ENCODE results near the gene ZIC3. TPM values are rescaled to one million over a fixed set of nuclear protein-coding genes. Genes with fewer than 3 reads are reported as not detected.

Gene ZIC3
- total RNA-seq, 1 experiment from 2014 or later, result not detected

DNA sequence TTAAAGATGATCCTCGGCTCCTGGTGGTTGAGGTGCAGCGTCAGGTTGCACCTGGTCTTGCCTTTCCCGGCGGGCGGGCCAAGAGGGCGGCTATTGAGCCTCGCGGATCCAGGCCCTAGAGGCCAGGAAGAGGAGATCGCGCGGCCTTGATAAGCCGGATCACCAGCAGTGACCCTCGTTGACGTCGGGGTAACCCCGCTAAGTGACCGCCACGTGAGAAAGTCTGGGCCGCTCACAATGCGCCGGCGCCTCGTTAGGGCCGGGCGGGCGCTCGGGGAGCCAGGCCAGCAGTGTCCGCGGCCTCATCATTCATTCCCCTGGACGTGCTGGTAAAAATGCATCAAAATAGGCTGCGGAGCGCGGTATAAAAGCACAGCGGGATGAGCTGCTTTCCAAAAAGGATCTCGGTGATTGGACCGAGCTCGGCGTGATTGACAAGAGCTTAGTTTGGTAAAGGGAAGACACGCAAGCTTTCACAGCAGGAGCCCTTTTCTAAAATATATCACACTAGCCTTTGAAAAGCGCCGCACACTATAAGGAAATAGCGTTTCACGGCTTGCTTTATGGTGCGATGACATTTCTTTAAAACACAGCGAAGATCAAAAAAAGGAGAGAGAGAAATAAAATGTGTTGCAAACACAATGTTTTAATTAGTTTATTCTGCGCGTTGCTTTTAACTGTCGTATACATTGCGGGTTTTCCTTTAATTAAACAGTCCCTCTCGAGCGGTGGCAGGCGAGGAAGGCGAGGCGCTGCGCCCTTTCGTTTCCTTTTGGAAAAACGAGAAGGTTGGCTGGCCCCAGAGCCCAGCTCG lies 15.9 kb upstream of the ZIC3 start:
- H3K4me3 ChIP-seq (replicated peaks in 1 of 2; ENCODE audit: low read depth in 1 of 2, low read length in 2 of 2), result no peak overlapping the region
- no peak overlapping the region for H3K27ac ChIP-seq (ENCODE audit: low read depth, low read length)
- no peaks in the 10 kb centered on the region for H3K36me3 ChIP-seq (ENCODE audit: control insufficient read depth in 1 of 2, insufficient read depth in 2 of 2, low read length in 2 of 2)
- ChIA-PET CTCF (no interaction called here), POLR2A (no interaction called here), RAD21 (ENCODE audit: low non-redundant PET in 1 of 2, low total read pairs in 2 of 2, uncharacterized antibody in 2 of 2, unreplicated experiment in 2 of 2) (no interaction called here)
- intact Hi-C loops (cut with micrococcal nuclease), result no loop called here
- no peak overlapping the region for H3K9ac ChIP-seq (ENCODE audit: low read length)
- no peak overlapping the region for H2AFZ ChIP-seq (ENCODE audit: low read depth, low read length, poor library complexity, severe bottlenecking)
- DNase-seq (ENCODE audit: low read depth, low spot score) (no peak), ATAC-seq (no peak)
- no peaks in the 10 kb centered on the region for H3K27me3 ChIP-seq (ENCODE audit: insufficient read depth, low read length)
- H3K9me3 ChIP-seq (ENCODE audit: control insufficient read depth in 1 of 2, insufficient read depth in 1 of 2, low read depth in 1 of 2, low read length in 2 of 2), result no peaks in the 10 kb centered on the region
- no TSS peak for BruUV-seq (replicated peaks)
- H3K4me1 ChIP-seq (ENCODE audit: control insufficient read depth in 1 of 2, insufficient read depth in 2 of 2, low read length in 2 of 2), result no peaks in the 10 kb centered on the region
- H3K79me2 ChIP-seq (ENCODE audit: insufficient read depth, low read length), result no peaks in the 10 kb centered on the region
- H3K9me2 ChIP-seq (ENCODE audit: insufficient read depth), result no peaks in the 10 kb centered on the region
- H4K20me1 ChIP-seq (ENCODE audit: insufficient read depth), result no peaks in the 10 kb centered on the region
- H3K4me2 ChIP-seq (ENCODE audit: low read length), result no peak overlapping the region
- no peak for TF ChIP-seq JUND (IDR thresholded peaks at IDR 0.05)
- TF ChIP-seq ATF3 (IDR thresholded peaks at IDR 0.05), result no peak
- TF ChIP-seq SRF (IDR thresholded peaks at IDR 0.05; ENCODE audit: low read depth), result no peak
- no peak for TF ChIP-seq ZNF274 (IDR thresholded peaks at IDR 0.05; ENCODE audit: low read depth, low read length)

GRCh38 chrX:137550665-137551261 lies 15.2 kb upstream of the ZIC3 start:
- Histone ChIP-seq H3K4me3 (replicated peaks in 1 of 2; ENCODE audit: low read depth in 1 of 2, low read length in 2 of 2) (no peak overlapping the region), H3K4me1 (ENCODE audit: control insufficient read depth in 1 of 2, insufficient read depth in 2 of 2, low read length in 2 of 2) (no peaks in the 10 kb centered on the region), H4K20me1 (ENCODE audit: insufficient read depth) (no peaks in the 10 kb centered on the region), H3K9me3 (ENCODE audit: control insufficient read depth in 1 of 2, insufficient read depth in 1 of 2, low read depth in 1 of 2, low read length in 2 of 2) (no peaks in the 10 kb centered on the region), H3K27ac (ENCODE audit: low read depth, low read length) (no peak overlapping the region), H2AFZ (ENCODE audit: low read depth, low read length, poor library complexity, severe bottlenecking) (no peak overlapping the region), H3K36me3 (ENCODE audit: control insufficient read depth in 1 of 2, insufficient read depth in 2 of 2, low read length in 2 of 2) (no peaks in the 10 kb centered on the region), H3K27me3 (ENCODE audit: insufficient read depth, low read length) (no peaks in the 10 kb centered on the region), H3K79me2 (ENCODE audit: insufficient read depth, low read length) (no peaks in the 10 kb centered on the region), H3K9me2 (ENCODE audit: insufficient read depth) (no peaks in the 10 kb centered on the region), H3K4me2 (ENCODE audit: low read length) (no peak overlapping the region), H3K9ac (ENCODE audit: low read length) (no peak overlapping the region)
- no peak for TF ChIP-seq SRF (IDR thresholded peaks at IDR 0.05; ENCODE audit: low read depth)
- TF ChIP-seq SIN3A (IDR thresholded peaks at IDR 0.05; ENCODE audit: low read depth), result no peak
- TF ChIP-seq, protein P1, sequence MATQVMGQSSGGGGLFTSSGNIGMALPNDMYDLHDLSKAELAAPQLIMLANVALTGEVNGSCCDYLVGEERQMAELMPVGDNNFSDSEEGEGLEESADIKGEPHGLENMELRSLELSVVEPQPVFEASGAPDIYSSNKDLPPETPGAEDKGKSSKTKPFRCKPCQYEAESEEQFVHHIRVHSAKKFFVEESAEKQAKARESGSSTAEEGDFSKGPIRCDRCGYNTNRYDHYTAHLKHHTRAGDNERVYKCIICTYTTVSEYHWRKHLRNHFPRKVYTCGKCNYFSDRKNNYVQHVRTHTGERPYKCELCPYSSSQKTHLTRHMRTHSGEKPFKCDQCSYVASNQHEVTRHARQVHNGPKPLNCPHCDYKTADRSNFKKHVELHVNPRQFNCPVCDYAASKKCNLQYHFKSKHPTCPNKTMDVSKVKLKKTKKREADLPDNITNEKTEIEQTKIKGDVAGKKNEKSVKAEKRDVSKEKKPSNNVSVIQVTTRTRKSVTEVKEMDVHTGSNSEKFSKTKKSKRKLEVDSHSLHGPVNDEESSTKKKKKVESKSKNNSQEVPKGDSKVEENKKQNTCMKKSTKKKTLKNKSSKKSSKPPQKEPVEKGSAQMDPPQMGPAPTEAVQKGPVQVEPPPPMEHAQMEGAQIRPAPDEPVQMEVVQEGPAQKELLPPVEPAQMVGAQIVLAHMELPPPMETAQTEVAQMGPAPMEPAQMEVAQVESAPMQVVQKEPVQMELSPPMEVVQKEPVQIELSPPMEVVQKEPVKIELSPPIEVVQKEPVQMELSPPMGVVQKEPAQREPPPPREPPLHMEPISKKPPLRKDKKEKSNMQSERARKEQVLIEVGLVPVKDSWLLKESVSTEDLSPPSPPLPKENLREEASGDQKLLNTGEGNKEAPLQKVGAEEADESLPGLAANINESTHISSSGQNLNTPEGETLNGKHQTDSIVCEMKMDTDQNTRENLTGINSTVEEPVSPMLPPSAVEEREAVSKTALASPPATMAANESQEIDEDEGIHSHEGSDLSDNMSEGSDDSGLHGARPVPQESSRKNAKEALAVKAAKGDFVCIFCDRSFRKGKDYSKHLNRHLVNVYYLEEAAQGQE (IDR thresholded peaks at IDR 0.05; ENCODE audit: low read depth), result no peak
- no peak for TF ChIP-seq ATF3 (IDR thresholded peaks at IDR 0.05)
- no peak for TF ChIP-seq ZFX (IDR thresholded peaks at IDR 0.05)
- no peak for TF ChIP-seq MAX (IDR thresholded peaks at IDR 0.05)
- no peak for TF ChIP-seq RAD21 (IDR thresholded peaks at IDR 0.05; ENCODE audit: low read depth)
- TF ChIP-seq, protein P2, sequence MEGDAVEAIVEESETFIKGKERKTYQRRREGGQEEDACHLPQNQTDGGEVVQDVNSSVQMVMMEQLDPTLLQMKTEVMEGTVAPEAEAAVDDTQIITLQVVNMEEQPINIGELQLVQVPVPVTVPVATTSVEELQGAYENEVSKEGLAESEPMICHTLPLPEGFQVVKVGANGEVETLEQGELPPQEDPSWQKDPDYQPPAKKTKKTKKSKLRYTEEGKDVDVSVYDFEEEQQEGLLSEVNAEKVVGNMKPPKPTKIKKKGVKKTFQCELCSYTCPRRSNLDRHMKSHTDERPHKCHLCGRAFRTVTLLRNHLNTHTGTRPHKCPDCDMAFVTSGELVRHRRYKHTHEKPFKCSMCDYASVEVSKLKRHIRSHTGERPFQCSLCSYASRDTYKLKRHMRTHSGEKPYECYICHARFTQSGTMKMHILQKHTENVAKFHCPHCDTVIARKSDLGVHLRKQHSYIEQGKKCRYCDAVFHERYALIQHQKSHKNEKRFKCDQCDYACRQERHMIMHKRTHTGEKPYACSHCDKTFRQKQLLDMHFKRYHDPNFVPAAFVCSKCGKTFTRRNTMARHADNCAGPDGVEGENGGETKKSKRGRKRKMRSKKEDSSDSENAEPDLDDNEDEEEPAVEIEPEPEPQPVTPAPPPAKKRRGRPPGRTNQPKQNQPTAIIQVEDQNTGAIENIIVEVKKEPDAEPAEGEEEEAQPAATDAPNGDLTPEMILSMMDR (IDR thresholded peaks at IDR 0.05 in 2 of 3, conservative IDR thresholded peaks at IDR 0.05 in 1 of 3; ENCODE audit: borderline replicate concordance in 1 of 3, insufficient read depth in 1 of 3, low read depth in 2 of 3, low read length in 2 of 3), result no peak
- ChIA-PET CTCF (no interaction called here), RAD21 (ENCODE audit: low non-redundant PET in 1 of 2, low total read pairs in 2 of 2, uncharacterized antibody in 2 of 2, unreplicated experiment in 2 of 2) (no interaction called here), POLR2A (no interaction called here)
- ATAC-seq (no peak), DNase-seq (ENCODE audit: low read depth, low spot score) (no peak)
- BruUV-seq (replicated peaks), result no TSS peak
- intact Hi-C loops (cut with micrococcal nuclease), result no loop called here

All from HCT116 (cell line).